ENCODE results near the gene CNTNAP2. TPM values are rescaled to one million over a fixed set of nuclear protein-coding genes. Genes with fewer than 3 reads are reported as not detected.
"Not testable (repeated sequence)": the region's sequence is repeated elsewhere in the genome, so short reads cannot be mapped to it uniquely, and the experiment has no call there.

CNTNAP2 gene
- polyA plus RNA-seq, 4 donors = 22.5 to 28.4 (median 26.7) TPM

DNA sequence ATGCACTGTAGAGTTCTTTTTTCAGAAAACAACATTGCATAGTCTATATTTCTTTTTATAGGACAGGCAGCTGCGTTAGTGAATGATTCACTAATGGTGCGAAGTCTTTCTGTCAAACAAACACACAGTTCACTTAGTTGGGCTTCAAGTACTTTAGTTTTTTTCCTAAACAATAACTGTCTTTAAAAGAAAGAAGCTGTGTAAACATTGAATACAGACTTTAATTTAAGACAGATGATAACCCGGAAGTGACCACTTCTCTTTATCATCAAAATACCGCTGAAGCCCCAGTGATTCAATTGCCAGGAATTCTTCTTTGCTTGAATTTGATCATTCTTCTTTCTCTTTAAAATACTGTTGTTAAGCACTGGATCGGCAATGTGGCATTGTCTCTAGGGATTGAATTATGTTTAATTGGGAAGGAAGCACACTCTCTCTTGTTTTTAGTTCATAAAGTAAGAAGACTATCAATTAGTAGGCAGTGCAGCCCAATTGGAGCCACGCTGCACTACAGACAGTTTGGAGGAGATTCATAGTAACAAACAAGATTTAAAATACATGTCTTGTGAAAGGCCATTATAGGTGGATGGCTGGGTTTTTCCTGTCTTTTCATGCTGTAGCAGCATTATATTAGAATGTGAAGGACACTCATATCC, 30.4 kb downstream of the CNTNAP2 start:
- DNase-seq (ENCODE audit: low read depth in 4 of 4, low spot score in 3 of 4) = peak in 2 of 4 donors; percentile 0 to 10

DNA sequence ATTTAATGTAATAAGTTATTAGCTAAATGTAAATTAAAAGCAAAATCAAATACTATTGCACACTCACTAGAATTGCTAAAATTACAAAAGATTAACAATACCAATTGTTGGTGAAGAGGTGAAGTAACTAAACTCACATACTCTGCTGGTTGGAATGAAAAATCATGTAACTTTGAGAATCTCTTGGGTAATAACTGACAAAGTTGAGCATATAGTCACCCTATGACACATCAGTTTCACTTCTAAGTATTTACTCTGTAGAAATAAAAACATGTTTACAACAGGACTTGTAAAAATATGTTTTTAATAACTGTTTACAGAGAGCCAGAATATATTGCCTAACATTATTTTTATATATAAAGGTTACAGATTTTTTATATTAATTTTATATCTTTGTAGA, 33.6 kb downstream of the CNTNAP2 start:
- no peak for DNase-seq (ENCODE audit: low read depth in 4 of 4, low spot score in 3 of 4)

GRCh38 chr7:146172112-146172511, 55.5 kb downstream of the CNTNAP2 start:
- no peak for DNase-seq (ENCODE audit: low read depth in 4 of 4, low spot score in 3 of 4)

DNA sequence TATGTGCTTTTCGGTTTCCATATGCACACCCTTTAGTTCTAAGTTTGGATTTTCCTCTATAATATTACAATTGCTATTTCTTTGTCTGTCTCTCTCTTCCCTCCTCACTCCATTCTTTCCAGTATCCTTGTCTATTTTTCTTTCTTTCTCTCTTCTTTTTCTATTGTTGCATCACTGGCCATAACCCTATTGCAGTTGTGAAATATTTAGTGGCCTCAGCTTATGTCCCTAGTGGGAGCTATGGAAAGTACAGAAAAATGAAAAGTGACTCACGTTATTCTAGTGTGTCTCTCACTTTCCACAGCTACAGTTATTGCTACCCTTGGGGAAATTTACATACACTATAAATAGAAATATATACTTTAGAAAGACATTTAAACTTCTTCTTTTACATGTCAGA, 59.1 kb downstream of the CNTNAP2 start:
- no peak for DNase-seq (ENCODE audit: low read depth in 4 of 4, low spot score in 3 of 4)

- DNase-seq (ENCODE audit: low read depth in 4 of 4, low spot score in 3 of 4) = peak in 2 of 4 donors; percentile 0 to 7
These were observed 60.3 kb downstream of the CNTNAP2 start for GRCh38 chr7:146176860-146177259.

DNA sequence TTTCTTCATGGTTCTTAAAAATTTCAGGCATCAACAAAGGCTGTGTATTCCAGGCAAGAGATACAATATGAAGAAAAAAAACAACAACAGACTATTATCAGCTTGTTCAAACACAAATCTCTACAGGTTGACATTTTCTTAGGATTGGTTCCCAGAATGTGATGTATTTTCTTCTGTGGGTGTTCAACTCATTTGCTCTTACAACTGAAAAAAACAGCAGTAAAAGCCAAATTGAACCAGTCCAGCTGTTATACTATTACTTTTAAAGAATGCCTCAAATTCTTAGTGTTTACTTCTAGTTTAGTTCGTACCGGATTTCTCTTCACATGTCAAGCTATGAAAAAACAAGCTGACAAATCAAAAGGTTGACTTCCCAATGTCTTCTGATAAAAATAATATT, 60.7 kb downstream of the CNTNAP2 start:
- peak; percentile 20 to 48 (median 34) for DNase-seq (ENCODE audit: low read depth in 4 of 4, low spot score in 3 of 4)

- DNase-seq (ENCODE audit: low read depth in 4 of 4, low spot score in 3 of 4) = no peak
These were observed 69.2 kb downstream of the CNTNAP2 start for GRCh38 chr7:146185844-146186243.

DNA sequence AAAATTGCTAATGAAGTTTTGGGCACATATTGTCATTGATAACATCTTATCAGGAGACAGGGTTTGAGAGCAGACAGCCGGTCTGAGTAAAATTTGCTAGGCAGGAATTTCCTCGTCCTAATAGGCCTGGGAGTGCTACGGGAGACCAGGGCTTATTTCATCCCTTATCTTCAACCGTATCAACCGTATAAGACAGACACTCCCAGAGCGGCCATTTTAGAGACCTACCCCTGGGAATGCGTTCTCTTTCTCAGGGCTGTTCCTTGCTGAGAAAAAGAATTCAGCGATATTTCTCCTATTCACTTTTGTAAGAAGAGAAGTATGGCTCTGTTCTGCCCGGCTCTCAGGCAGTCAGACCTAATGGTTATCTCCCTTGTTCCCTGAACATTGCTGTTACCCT, 74.8 kb downstream of the CNTNAP2 start:
- not testable (repeated sequence) for DNase-seq (ENCODE audit: low read depth in 4 of 4, low spot score in 3 of 4)

- DNase-seq (ENCODE audit: low read depth in 4 of 4, low spot score in 3 of 4) = no peak
These were observed 85.3 kb downstream of the CNTNAP2 start for GRCh38 chr7:146201945-146202344.

DNA sequence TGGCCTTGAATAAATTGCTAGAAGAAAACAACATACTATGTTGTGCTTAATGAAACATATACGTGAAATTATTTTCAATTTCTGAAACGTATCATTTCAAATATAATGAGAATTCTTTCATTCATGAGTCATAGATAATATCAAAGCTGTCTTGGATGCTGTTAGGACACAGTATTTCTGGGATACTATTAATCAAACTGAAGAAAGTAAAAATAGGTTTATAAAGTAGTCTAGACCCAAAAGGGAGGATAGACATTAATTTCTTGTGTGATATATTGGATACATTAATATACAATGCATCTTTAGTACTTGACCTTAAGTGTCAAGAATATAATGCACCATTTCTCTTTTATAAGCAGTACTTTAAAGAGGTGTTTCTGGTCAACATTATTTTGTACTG, 89.7 kb downstream of the CNTNAP2 start:
- no peak for DNase-seq (ENCODE audit: low read depth in 4 of 4, low spot score in 3 of 4)

- peak in 1 of 4 donors; percentile 3 for DNase-seq (ENCODE audit: low read depth in 4 of 4, low spot score in 3 of 4)
These were observed 91.9 kb downstream of the CNTNAP2 start for GRCh38 chr7:146208492-146208891.

DNA sequence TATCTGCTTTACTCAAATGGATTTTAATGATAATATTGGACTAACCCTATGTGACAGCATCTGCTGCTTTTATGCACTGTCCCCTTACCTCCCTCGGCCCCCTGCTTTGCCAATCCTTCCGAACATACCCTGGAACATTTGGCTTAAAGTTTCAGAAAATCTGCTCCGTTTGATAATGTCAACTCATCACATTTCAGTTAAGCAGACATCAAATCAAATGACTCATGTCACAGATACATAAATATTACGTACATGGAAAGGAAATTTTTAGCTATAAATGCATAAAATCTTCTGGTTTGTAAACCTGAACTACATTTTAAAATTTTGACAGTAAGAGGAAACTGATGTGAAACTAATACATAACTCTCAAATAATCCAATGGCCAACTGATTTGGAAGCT, 98.2 kb downstream of the CNTNAP2 start:
- no peak for DNase-seq (ENCODE audit: low read depth in 4 of 4, low spot score in 3 of 4)

GRCh38 chr7:146216396-146217041, 99.9 kb downstream of the CNTNAP2 start:
- no peak for DNase-seq (ENCODE audit: low read depth in 4 of 4, low spot score in 3 of 4)

DNA sequence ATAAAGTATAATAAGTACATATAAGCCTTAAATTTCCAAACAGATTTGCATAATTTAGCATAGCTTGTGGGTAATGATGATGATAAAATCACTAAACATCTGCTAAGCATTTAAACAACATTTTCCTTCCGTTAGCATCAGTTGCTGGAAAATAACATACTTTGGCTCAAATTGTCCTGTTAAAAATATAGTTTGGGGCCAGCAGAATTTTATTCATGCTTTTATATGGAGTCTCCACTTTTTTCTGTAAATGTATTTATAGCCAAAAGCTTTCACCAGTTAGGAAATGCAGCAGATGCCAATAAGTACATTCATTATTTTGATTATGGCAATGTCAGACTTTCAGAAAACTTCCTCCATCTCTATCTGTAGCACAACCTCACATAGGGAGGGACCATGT, 107.2 kb downstream of the CNTNAP2 start:
- DNase-seq (ENCODE audit: low read depth in 4 of 4, low spot score in 3 of 4) = no peak

GRCh38 chr7:146232604-146233003, 116.0 kb downstream of the CNTNAP2 start:
- DNase-seq (ENCODE audit: low read depth in 4 of 4, low spot score in 3 of 4) = no peak

DNA sequence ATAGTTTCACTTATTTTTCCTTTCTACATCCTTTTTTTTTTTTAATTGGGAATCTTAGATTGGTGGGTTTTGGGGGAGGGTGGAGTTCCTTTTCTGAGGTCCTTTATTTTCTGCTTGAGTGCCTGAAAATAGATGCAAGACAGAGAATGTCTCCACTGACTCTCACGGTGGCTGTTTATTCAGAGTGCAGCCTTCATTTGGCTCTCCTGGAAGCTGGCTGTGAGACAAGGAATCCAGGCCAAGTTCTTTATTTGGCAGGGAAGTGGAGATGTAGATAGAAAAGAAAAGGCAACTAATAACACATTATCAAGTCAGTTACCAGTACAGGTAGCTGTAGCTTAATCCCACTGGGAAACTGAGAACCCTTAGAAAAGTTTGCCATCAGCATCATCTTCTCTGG, 118.6 kb downstream of the CNTNAP2 start:
- DNase-seq (ENCODE audit: low read depth in 4 of 4, low spot score in 3 of 4) = no peak

DNA sequence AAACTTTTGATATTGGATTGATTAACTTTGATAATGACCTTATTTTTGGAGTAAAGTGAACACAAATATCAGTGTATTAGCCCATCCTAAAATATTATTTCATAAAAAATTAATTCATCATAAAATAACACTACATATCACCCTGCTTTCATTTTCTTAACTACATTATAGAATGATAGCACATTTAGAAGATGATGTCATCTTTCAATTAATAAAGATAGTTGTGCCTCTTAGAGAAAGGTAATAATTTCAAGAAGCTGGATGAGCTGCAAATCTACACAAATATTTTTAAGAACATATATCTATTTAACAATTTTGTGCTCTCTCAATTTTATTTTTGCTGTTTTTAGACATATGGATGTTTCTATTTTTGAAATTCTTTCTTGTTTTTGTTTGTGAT, 126.1 kb downstream of the CNTNAP2 start:
- no peak for DNase-seq (ENCODE audit: low read depth in 4 of 4, low spot score in 3 of 4)

GRCh38 chr7:146247991-146248390, 131.4 kb downstream of the CNTNAP2 start:
- not testable (repeated sequence) for DNase-seq (ENCODE audit: low read depth in 4 of 4, low spot score in 3 of 4)

DNA sequence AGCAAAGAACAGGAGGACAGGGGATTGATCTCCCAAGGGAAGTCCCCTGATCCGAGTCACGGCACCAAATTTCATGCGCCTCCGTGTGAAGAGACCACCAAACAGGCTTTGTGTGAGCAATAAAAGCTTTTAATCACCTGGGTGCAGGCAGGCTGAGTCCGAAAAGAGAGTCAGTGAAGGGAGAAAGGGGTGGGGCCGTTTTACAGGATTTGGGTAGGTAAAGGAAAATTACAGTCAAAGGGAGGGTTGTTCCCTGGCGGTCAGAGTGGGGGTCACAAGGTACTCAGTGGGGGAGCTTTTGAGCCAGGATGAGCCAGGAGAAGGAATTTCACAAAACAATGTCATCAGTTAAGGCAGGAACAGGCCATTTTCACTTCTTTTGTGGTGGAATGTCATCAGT, 132.1 kb downstream of the CNTNAP2 start:
- not testable (repeated sequence) for DNase-seq (ENCODE audit: low read depth in 4 of 4, low spot score in 3 of 4)

DNA sequence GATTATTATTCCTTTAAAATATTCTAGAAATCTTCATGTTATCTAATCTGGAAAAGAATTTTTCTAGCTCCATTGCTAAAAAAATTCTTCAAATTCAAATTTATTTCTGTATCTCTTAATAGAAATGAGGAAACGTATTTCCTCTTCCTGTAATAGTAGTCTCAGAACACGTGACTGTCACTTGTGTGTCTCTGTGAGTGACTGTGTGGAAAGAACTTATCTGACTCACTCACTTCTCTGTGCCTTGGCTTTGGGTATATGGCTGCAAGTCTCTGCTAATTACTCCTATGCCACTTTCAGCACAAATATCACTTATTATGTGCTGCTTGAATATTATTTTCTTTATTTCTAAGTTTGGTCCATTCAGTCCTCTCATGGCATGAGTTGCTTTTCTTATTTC, 132.7 kb downstream of the CNTNAP2 start:
- DNase-seq (ENCODE audit: low read depth in 4 of 4, low spot score in 3 of 4) = no peak

- DNase-seq (ENCODE audit: low read depth in 4 of 4, low spot score in 3 of 4) = no peak
These were observed 139.0 kb downstream of the CNTNAP2 start for GRCh38 chr7:146255609-146256008.

DNA sequence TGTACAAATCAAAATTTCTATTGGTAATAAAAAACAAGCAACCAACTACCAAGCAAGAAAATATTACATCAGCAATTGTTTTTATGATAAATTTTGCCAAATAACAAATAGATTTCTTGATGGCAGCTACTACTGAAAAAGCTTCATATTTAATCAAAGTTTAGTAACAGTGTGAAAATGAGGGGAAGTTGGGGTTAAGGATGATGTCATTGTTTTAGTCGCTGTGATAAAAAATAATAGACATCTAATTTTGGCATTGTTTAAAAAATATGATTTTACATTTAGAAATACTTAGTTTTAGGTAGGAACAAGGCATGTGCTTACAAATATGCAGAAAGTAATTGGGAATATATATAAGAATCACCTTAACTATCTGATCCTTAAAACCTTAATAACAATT, 145.9 kb downstream of the CNTNAP2 start:
- DNase-seq (ENCODE audit: low read depth in 4 of 4, low spot score in 3 of 4) = no peak

Measured in right renal pelvis (tissue), 4 donors.